ENCODE results near the gene HPD.

Gene HPD

GRCh38 chr12:121831571-121832245, 27.0 kb downstream of the HPD start:
- Histone ChIP-seq H3K4me3 (ENCODE audit: low read depth, low read length) (no peak overlapping the region), H3K27ac (no peak overlapping the region), H3K27me3 (ENCODE audit: insufficient read depth, low read depth, severe bottlenecking) (no peaks in the 10 kb centered on the region), H3K36me3 (peaks cover 39% of the 10 kb centered on the region), H3K9me3 (ENCODE audit: severe bottlenecking) (no peaks in the 10 kb centered on the region)
- no peak for DNase-seq
- TF ChIP-seq CTCF (IDR thresholded peaks at IDR 0.05; ENCODE audit: low read depth, low read length): no peak

DNA sequence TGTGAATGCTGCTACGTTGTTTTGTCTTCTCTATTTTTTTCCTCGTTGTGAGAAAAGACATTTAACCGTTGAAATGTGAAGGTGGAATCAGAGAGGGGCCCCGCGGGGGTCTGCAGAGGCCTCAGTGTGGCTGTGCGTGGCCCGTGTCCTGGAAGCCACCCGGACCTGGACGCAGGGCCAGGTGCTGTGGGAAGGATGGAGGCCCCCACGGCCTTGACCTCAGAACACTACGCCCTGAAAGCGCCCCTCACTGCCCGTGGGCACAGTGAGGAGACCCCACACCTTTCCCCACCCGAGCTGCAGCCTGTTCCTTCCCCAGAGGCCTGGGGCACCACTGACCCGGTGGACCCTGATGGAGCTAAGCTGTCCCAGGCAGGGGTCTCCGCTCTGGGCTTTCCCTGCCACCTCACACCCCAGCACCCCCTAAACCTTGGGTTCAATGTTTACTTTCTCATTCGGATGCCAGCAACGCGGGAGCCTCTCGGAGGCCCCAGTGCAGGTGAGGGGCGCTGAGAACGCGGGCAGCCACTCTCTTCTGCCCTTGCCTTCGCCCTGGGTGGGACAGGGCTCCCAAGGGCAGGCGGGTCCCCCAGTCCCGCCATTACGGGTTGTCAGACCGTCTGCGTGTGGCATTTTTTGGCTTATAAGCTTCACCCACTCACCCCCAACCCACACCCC, 27.9 kb downstream of the HPD start:
- no peak overlapping the region for H3K4me3 ChIP-seq (ENCODE audit: low read depth, low read length)
- DNase-seq: no peak
- no peaks in the 10 kb centered on the region for H3K9me3 ChIP-seq (ENCODE audit: severe bottlenecking)
- H3K27ac ChIP-seq: no peak overlapping the region
- H3K27me3 ChIP-seq (ENCODE audit: insufficient read depth, low read depth, severe bottlenecking): no peaks in the 10 kb centered on the region
- peaks cover 47% of the 10 kb centered on the region for H3K36me3 ChIP-seq
- TF ChIP-seq CTCF (IDR thresholded peaks at IDR 0.05; ENCODE audit: low read depth, low read length): no peak

DNA sequence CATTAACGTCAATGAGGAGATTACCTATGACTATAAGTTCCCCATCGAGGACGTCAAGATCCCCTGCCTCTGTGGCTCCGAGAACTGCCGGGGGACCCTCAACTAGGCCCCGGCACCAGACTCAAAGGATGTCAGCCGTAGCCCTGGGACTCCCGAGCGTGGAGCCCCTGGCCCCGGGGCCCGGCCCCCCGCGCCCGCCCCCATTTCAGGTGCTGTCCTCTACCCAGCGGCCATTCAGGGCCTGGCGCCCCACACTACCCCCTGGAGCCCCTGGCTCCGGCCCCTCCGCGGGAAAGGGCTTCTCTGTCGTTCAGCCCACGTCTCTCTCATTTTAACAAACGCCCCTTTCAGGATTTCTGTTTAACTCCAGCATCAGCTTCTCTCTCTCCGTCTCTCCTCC, 28.5 kb downstream of the HPD start:
- Histone ChIP-seq H3K27me3 (ENCODE audit: insufficient read depth, low read depth, severe bottlenecking) (no peaks in the 10 kb centered on the region), H3K27ac (no peak overlapping the region), H3K9me3 (ENCODE audit: severe bottlenecking) (no peaks in the 10 kb centered on the region), H3K36me3 (peaks cover 50% of the 10 kb centered on the region), H3K4me3 (ENCODE audit: low read depth, low read length) (no peak overlapping the region)
- no peak for DNase-seq
- TF ChIP-seq CTCF (IDR thresholded peaks at IDR 0.05; ENCODE audit: low read depth, low read length): no peak

DNA sequence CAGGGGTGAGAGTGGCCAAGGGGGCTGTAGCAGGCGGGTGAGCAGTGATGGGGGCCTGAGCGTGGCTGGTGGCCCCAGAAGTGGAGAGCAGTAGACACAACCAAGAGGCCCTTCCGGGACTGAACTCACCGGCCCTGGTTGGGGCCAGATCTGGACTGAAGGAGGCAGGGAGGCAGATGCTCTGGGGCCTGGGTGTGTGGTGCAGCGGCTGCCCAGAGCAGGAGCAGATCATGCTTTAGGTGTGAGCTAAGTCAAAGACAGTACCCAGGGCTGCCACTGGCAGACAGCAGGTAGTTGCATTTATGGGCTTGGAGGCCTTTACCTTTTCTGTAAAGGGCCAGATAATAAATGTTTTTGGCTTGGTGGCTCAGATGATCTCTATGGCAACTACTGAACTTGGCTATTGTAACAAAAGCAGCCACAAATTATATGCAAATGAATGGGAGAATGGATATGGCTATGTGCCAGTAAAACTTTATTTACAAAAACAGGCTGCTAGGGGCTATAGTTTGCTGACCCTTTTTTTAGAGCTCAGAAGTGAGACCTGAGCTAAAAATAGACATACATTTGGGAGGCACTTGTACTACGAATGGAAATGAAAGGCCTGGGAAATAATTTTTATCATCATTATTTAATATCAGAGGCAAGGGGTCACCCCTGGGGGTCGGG, 29.3 kb downstream of the HPD start:
- Histone ChIP-seq H3K27ac (no peak overlapping the region), H3K9me3 (ENCODE audit: severe bottlenecking) (no peaks in the 10 kb centered on the region), H3K36me3 (peaks cover 52% of the 10 kb centered on the region), H3K27me3 (ENCODE audit: insufficient read depth, low read depth, severe bottlenecking) (no peaks in the 10 kb centered on the region), H3K4me3 (ENCODE audit: low read depth, low read length) (no peak overlapping the region)
- DNase-seq: no peak
- TF ChIP-seq CTCF (IDR thresholded peaks at IDR 0.05; ENCODE audit: low read depth, low read length): no peak

DNA sequence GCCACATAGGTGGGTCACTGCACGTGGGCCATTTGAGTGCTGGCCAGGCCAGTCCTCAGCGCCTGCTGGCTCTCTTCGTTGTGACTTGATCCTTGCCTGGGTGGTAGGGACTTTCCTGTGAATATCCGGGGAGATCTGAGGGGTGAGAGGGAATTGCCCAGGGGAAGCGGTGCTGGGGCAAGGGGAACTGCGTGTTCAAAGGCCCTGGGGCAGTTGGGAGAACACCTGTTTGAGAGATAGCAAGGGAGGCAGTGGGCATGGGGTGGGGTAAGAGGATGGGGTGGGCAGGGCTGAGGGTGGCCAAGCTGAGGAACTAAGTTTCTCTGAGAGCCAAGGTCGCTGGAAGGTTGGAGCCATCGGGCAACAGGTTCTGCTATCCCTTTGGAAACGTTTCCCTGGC, 29.8 kb downstream of the HPD start:
- DNase-seq: no peak
- no peak for TF ChIP-seq CTCF (IDR thresholded peaks at IDR 0.05; ENCODE audit: low read depth, low read length)
- peaks cover 58% of the 10 kb centered on the region for H3K36me3 ChIP-seq
- H3K4me3 ChIP-seq (ENCODE audit: low read depth, low read length): no peak overlapping the region
- H3K9me3 ChIP-seq (ENCODE audit: severe bottlenecking): no peaks in the 10 kb centered on the region
- no peaks in the 10 kb centered on the region for H3K27me3 ChIP-seq (ENCODE audit: insufficient read depth, low read depth, severe bottlenecking)
- H3K27ac ChIP-seq: no peak overlapping the region

All from WERI-Rb-1 (cell line).